Measurements from ENCODE around the gene AMPH.

- TF ChIP-seq EZH2 (IDR thresholded peaks at IDR 0.05) (no peak), POLR2AphosphoS5 (IDR thresholded peaks at IDR 0.05; ENCODE audit: borderline replicate concordance, low read depth, low read length) (no peak)
Observed at GRCh38 chr7:38535073-38535472, 96.1 kb downstream of the AMPH start.

Data from SK-N-MC (cell line).